ENCODE measurements around the gene TBC1D2B. TPM values are rescaled to one million over a fixed set of nuclear protein-coding genes. Genes with fewer than 3 reads are reported as not detected.
"Not testable (repeated sequence)": the region's sequence is repeated elsewhere in the genome, so short reads cannot be mapped to it uniquely, and the experiment has no call there.

TBC1D2B gene
- total and polyA plus RNA-seq, 9 donors: 42.3 to 146 (median 115) TPM

DNA sequence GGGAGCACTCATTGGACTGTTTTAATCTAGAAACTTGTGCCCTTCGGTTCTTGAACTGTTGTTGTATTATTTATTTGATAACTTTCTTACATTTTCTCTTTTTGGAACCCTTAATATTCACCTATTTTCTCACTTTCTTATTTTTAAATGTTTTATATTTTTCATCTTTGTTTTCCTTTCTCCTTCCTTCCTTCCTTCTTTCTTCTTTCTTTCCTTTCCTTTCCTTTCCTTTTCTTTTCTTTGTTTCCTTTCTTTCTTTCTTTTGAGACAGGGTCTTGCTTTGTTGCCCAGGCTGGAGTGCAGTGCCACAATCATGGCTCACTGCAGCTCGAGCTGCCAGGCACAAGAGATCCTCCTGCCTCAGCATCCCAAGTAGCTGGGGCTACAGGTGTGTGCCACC lies 108.5 kb downstream of the TBC1D2B start:
- no peak overlapping the region for H3K27ac ChIP-seq
- no peak overlapping the region for H3K4me3 ChIP-seq
- intact Hi-C loops (cut with DNase I): loop anchor here in 1 of 4 donors (5.0 to 10.0 kb wide), 2 partner anchors 138 to 276 kb away; no protein-coding TSS in a partner anchor
- H3K9me3 ChIP-seq: no peaks in the 10 kb centered on the region
- 92 to 97% (median 93%) methylated on average over 2 of the region's 2 CpGs for WGBS, 3 donors
- H3K36me3 ChIP-seq: no peaks in the 10 kb centered on the region
- H3K4me1 ChIP-seq (ENCODE audit: insufficient read depth): peaks cover 6% of the 10 kb centered on the region
- TF ChIP-seq POLR2A (IDR thresholded peaks at IDR 0.05) (no peak), EP300 (IDR thresholded peaks at IDR 0.05) (no peak)
- TF ChIP-seq, protein P1, sequence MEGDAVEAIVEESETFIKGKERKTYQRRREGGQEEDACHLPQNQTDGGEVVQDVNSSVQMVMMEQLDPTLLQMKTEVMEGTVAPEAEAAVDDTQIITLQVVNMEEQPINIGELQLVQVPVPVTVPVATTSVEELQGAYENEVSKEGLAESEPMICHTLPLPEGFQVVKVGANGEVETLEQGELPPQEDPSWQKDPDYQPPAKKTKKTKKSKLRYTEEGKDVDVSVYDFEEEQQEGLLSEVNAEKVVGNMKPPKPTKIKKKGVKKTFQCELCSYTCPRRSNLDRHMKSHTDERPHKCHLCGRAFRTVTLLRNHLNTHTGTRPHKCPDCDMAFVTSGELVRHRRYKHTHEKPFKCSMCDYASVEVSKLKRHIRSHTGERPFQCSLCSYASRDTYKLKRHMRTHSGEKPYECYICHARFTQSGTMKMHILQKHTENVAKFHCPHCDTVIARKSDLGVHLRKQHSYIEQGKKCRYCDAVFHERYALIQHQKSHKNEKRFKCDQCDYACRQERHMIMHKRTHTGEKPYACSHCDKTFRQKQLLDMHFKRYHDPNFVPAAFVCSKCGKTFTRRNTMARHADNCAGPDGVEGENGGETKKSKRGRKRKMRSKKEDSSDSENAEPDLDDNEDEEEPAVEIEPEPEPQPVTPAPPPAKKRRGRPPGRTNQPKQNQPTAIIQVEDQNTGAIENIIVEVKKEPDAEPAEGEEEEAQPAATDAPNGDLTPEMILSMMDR (IDR thresholded peaks at IDR 0.05): no peak
- no peaks in the 10 kb centered on the region for H3K27me3 ChIP-seq
- no peak for DNase-seq

DNA sequence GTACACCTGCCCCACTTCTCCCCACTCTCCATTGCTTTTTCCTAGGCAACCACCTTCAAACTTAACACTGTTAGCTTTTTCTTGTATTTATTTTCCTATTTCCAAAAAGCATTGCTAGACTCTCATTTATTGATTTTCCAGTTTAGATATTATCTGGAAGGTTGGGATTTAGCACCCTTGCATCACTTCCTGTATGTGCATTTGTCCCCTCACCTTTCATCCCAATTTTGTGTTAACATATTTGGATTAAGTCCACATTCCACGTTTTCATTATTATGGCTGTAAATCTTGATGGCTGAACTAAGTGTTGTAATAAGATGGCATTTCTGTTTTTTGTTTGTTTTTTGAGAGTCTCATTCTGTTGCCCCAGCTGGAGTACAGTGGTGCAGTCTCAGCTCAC lies 109.7 kb downstream of the TBC1D2B start:
- peaks cover 1% of the 10 kb centered on the region for H3K4me1 ChIP-seq (ENCODE audit: insufficient read depth)
- no peak for DNase-seq
- no peak overlapping the region for H3K27ac ChIP-seq
- intact Hi-C loops (cut with DNase I): loop anchor here (2.0 to 10.0 kb wide), 4 partner anchors 139 to 277 kb away; no protein-coding TSS in a partner anchor
- TF ChIP-seq, protein P1 (IDR thresholded peaks at IDR 0.05): no peak
- TF ChIP-seq POLR2A (IDR thresholded peaks at IDR 0.05) (no peak), EP300 (IDR thresholded peaks at IDR 0.05) (no peak)
- H3K36me3 ChIP-seq: no peaks in the 10 kb centered on the region
- 28 to 42% (median 30%) methylated on average over 1 of the region's 1 CpG for WGBS, 3 donors
- H3K27me3 ChIP-seq: no peaks in the 10 kb centered on the region
- H3K9me3 ChIP-seq: no peaks in the 10 kb centered on the region
- no peak overlapping the region for H3K4me3 ChIP-seq

DNA sequence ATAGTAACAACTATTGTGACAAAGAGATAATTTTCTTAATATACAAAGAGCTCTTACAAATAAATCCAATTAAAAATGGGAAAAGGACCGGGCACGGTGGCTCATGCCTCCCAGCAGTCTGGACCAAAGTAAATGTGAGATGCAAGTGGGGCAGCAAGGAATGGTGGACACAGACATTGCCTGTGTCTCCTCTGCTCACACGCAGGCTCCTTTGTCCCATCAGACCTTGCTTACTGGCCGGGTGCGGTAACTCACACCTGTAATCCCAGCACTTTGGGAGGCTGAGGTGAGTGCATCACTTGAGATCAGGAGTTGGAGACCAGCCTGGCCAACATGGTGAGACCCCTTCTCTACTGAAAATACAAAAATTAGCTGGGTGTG lies 110.3 kb downstream of the TBC1D2B start:
- not testable (repeated sequence) for H3K9me3 ChIP-seq; H3K4me3 ChIP-seq; H3K36me3 ChIP-seq; H3K4me1 ChIP-seq (ENCODE audit: insufficient read depth); H3K27me3 ChIP-seq; H3K27ac ChIP-seq; DNase-seq
- WGBS, 3 donors: 80 to 87% (median 84%) methylated on average over 5 of the region's 5 CpGs
- intact Hi-C loops (cut with DNase I): loop anchor here (2.0 to 10.0 kb wide), 4 partner anchors 140 to 278 kb away; no protein-coding TSS in a partner anchor

DNA sequence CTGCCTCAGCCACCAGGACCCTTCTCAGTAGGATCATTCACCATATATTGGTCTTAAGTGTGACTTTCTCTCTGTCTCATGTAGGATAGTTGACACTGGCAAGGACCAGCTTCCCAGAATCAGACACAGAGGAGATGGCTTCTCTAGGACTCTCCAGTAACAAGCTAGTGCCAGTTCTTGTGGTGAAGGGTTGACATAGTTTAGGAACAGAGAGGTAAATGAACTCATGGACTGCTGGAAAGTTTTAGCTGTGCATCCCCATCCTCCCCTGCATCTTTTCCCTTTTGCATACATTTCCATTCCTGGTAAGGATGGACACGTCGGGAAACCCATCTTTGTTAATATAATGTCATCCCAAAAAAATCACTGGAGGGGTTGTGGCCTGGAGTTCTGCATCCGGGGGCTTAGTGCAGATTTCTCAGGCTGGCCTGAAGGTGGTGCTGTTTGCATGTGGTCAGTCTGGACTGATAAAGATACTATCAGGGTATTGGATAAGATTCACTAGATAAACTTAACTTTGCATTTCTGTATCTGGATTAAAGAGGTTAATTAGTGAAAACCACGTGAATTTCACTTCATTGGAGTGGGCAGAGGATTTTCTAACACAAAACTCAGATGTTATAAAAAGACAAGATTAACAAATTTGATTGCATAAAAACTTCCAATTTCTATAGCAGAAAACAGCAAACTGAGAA lies 110.8 kb downstream of the TBC1D2B start:
- intact Hi-C loops (cut with DNase I): loop anchor here (2.0 to 10.0 kb wide), 4 partner anchors 140 to 278 kb away; no protein-coding TSS in a partner anchor
- Histone ChIP-seq H3K36me3 (no peaks in the 10 kb centered on the region), H3K9me3 (no peaks in the 10 kb centered on the region), H3K27me3 (no peaks in the 10 kb centered on the region), H3K4me3 (no peak overlapping the region), H3K4me1 (ENCODE audit: insufficient read depth) (peaks cover 1% of the 10 kb centered on the region), H3K27ac (no peak overlapping the region)
- peak in 2 of 5 donors; percentile 44 to 57 for DNase-seq
- TF ChIP-seq, protein P1 (IDR thresholded peaks at IDR 0.05): peak; percentile 59 to 81 (median 79)
- no peak for TF ChIP-seq EP300 (IDR thresholded peaks at IDR 0.05)
- WGBS, 3 donors: 3 to 8% (median 7%) methylated on average over 4 of the region's 4 CpGs

DNA sequence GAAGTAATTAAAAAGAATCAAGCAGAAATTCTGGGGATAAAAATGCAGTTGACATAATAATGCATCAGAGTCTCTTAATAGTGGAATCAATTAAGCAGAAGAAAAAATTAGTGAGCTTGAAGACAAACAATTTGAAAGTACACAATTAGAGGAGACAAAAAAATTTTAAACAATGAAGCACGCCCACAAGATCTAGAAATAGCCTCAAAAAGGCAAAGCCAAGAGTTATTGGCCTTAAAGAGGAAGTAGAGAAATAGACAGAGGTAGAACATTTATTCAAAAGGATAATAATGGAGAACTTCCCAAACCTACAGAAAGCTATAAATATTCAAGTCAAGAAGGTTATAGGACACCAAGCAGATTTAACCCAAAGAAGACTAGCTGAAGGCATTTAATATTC lies 113.3 kb downstream of the TBC1D2B start:
- intact Hi-C loops (cut with DNase I): loop anchor here in 1 of 4 donors (10.0 kb wide), 1 partner anchor 281 kb away; no protein-coding TSS in a partner anchor
- H3K27me3 ChIP-seq: no peaks in the 10 kb centered on the region
- no peaks in the 10 kb centered on the region for H3K36me3 ChIP-seq
- H3K4me1 ChIP-seq (ENCODE audit: insufficient read depth): peaks cover 2% of the 10 kb centered on the region
- WGBS, 3 donors: 54 to 72% (median 62%) methylated on average over 1 of the region's 1 CpG
- DNase-seq: no peak
- no peak overlapping the region for H3K4me3 ChIP-seq
- TF ChIP-seq, protein P1 (IDR thresholded peaks at IDR 0.05): no peak
- TF ChIP-seq POLR2A (IDR thresholded peaks at IDR 0.05) (no peak), EP300 (IDR thresholded peaks at IDR 0.05) (no peak)
- H3K9me3 ChIP-seq: no peaks in the 10 kb centered on the region
- no peak overlapping the region for H3K27ac ChIP-seq
